ENCODE data around the gene TUBB. TPM values are rescaled to one million over a fixed set of nuclear protein-coding genes. Genes with fewer than 3 reads are reported as not detected.

TUBB gene
- total and polyA plus RNA-seq, 9 of the 15 experiments (the other 6 are each of a cell fraction or from before 2014, with no cell fraction given) = 971 to 2,870 (median 1,478) TPM

DNA sequence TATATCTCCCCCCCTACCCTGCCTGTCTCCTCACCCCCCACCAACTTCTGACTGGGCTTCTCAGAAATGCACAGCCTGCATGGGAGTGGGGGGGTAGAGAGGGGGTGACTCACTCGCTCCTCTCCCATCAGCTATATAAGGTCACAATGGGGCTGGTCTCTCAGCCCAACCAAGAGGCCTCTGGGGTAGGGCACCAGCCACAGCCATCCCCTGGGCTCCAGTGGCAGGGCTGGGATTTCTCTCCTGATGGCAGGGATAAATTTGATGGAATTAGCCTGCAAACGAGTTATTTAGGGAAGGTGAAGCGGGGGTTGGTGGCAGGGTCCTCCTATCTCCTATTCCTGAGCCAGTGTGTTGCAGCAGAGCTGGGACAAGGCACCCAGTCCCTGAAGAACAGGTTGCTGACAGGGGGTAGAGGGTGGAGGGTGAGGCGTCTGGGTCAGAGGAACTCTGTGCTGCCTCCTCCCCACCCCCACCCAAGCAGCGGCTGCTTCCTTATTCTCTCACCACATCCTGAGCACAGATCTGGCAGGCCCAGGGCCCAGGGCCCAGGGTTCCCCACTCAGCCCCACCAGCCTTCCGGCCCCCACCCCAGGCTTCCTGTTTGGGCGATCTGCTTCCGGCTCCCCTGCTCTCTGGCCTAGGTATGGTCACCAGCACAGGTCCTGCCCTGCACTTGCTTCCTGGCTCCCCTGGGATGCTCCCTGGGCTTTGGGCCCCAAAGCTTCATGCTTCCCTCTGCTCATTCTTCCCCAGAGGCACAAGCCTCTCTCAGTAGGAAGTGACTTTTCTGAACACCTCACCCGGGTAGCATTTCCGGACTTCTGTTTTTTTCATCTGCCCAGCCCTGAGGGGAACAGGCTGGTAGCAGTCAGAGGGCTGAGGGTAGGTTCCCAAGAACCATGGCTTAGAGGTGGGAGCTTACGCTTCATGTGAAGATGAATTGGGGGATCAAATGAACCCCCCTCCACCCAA, 37.7 kb upstream of the TUBB start (continued):
- TF ChIP-seq, protein P1, sequence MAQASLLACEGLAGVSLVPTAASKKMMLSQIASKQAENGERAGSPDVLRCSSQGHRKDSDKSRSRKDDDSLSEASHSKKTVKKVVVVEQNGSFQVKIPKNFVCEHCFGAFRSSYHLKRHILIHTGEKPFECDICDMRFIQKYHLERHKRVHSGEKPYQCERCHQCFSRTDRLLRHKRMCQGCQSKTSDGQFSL (CRISPR knock-in tag; IDR thresholded peaks at IDR 0.05) = peak; percentile 100
- TF ChIP-seq, protein P1 (tag; IDR thresholded peaks at IDR 0.05) = peak in 1 of 2 experiments; percentile 99; a peak in 2 of 4 replicates
- TF ChIP-seq ZNF384 (IDR thresholded peaks at IDR 0.05; ENCODE audit: low read depth, low read length) (0 out of 2 replicates have a peak, but pooled peaks have one; percentile 31), ZSCAN32 (CRISPR knock-in tag; IDR thresholded peaks at IDR 0.05) (no peak), ZNF780A (CRISPR knock-in tag; IDR thresholded peaks at IDR 0.05) (no peak), SMARCA5 (IDR thresholded peaks at IDR 0.05) (peak; percentile 90), NFATC3 (IDR thresholded peaks at IDR 0.05) (peak; percentile 83), RB1 (IDR thresholded peaks at IDR 0.05; ENCODE audit: low read depth) (0 out of 2 replicates have a peak, but pooled peaks have one; percentile 22), SMAD1 (IDR thresholded peaks at IDR 0.05; ENCODE audit: low read depth, low read length, partially characterized antibody) (peak; percentile 28), ESRRA (IDR thresholded peaks at IDR 0.05; ENCODE audit: borderline replicate concordance, low read depth) (peak; percentile 61; the same call in 1 of the 2 replicates), ZNF79 (CRISPR knock-in tag; IDR thresholded peaks at IDR 0.05; ENCODE audit: low read depth) (no peak), KLF1 (tag; IDR thresholded peaks at IDR 0.05) (no peak), SMARCC2 (IDR thresholded peaks at IDR 0.05; ENCODE audit: low read depth) (peak; percentile 66), HNRNPLL (IDR thresholded peaks at IDR 0.05; ENCODE audit: low read depth, low read length, poor library complexity, severe bottlenecking) (peak; percentile 38), ZNF232 (CRISPR knock-in tag; IDR thresholded peaks at IDR 0.05) (0 out of 2 replicates have a peak, but pooled peaks have one; percentile 59), PCBP2 (IDR thresholded peaks at IDR 0.05; ENCODE audit: low read depth, low read length, poor library complexity, severe bottlenecking) (no peak), FOXM1 (IDR thresholded peaks at IDR 0.05; ENCODE audit: low read depth) (peak; percentile 35; the same call in 1 of the 2 replicates), FOXM1 (CRISPR knock-in tag; IDR thresholded peaks at IDR 0.05; ENCODE audit: low read depth) (no peak), HDAC1 (IDR thresholded peaks at IDR 0.05) (peak in 1 of 2 experiments; percentile 48; a peak in 2 of 4 replicates)
- TF ChIP-seq, protein P2, sequence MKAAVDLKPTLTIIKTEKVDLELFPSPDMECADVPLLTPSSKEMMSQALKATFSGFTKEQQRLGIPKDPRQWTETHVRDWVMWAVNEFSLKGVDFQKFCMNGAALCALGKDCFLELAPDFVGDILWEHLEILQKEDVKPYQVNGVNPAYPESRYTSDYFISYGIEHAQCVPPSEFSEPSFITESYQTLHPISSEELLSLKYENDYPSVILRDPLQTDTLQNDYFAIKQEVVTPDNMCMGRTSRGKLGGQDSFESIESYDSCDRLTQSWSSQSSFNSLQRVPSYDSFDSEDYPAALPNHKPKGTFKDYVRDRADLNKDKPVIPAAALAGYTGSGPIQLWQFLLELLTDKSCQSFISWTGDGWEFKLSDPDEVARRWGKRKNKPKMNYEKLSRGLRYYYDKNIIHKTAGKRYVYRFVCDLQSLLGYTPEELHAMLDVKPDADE (conservative IDR thresholded peaks at IDR 0.05; ENCODE audit: control insufficient read depth, low read depth, low read length) = peak; percentile 95
- TF ChIP-seq, protein P3, sequence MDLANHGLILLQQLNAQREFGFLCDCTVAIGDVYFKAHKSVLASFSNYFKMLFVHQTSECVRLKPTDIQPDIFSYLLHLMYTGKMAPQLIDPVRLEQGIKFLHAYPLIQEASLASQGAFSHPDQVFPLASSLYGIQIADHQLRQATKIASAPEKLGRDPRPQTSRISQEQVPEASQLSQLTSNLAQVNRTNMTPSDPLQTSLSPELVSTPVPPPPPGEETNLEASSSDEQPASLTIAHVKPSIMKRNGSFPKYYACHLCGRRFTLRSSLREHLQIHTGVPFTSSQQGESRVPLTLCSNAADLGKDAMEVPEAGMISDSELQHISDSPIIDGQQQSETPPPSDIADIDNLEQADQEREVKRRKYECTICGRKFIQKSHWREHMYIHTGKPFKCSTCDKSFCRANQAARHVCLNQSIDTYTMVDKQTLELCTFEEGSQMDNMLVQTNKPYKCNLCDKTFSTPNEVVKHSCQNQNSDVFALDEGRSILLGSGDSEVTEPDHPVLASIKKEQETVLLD (IDR thresholded peaks at IDR 0.05) = 0 out of 2 replicates have a peak, but pooled peaks have one; percentile 35
- TF ChIP-seq, protein P4, sequence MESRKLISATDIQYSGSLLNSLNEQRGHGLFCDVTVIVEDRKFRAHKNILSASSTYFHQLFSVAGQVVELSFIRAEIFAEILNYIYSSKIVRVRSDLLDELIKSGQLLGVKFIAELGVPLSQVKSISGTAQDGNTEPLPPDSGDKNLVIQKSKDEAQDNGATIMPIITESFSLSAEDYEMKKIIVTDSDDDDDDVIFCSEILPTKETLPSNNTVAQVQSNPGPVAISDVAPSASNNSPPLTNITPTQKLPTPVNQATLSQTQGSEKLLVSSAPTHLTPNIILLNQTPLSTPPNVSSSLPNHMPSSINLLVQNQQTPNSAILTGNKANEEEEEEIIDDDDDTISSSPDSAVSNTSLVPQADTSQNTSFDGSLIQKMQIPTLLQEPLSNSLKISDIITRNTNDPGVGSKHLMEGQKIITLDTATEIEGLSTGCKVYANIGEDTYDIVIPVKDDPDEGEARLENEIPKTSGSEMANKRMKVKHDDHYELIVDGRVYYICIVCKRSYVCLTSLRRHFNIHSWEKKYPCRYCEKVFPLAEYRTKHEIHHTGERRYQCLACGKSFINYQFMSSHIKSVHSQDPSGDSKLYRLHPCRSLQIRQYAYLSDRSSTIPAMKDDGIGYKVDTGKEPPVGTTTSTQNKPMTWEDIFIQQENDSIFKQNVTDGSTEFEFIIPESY (CRISPR knock-in tag; IDR thresholded peaks at IDR 0.05) = no peak

Data from K562 (cell line).